ENCODE results near the gene C8A. TPM values are rescaled to one million over a fixed set of nuclear protein-coding genes. Genes with fewer than 3 reads are reported as not detected.

The C8A gene
- total RNA-seq, 1 experiment from 2014 or later = not detected

DNA sequence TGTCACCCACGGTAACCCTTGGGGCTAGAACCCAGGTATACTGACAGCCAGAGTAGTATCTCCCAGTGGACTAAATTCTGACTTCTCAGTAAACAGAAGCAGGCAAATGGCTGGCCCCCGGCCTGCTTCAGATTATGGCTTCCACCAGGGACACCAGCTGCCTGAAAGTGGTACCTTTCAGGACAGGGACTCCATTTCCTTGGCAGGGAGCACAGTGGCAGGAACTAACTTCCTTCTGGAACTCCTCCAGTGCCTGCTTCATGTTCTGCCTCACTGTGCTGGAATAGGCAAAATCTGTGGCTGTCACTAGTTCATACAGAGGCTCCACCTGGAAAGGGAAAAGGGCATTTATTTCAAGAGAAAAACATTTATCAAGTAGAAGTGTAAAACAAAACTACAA is 78.6 kb downstream of the C8A start:
- TF ChIP-seq EZH2 (IDR thresholded peaks at IDR 0.05; ENCODE audit: low read depth) = no peak
- TF ChIP-seq, protein P1, sequence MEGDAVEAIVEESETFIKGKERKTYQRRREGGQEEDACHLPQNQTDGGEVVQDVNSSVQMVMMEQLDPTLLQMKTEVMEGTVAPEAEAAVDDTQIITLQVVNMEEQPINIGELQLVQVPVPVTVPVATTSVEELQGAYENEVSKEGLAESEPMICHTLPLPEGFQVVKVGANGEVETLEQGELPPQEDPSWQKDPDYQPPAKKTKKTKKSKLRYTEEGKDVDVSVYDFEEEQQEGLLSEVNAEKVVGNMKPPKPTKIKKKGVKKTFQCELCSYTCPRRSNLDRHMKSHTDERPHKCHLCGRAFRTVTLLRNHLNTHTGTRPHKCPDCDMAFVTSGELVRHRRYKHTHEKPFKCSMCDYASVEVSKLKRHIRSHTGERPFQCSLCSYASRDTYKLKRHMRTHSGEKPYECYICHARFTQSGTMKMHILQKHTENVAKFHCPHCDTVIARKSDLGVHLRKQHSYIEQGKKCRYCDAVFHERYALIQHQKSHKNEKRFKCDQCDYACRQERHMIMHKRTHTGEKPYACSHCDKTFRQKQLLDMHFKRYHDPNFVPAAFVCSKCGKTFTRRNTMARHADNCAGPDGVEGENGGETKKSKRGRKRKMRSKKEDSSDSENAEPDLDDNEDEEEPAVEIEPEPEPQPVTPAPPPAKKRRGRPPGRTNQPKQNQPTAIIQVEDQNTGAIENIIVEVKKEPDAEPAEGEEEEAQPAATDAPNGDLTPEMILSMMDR (conservative IDR thresholded peaks at IDR 0.05) = no peak
- no peak overlapping the region for H3K27ac ChIP-seq
- intact Hi-C loops (cut with micrococcal nuclease; ENCODE audit: unreplicated experiment) = no loop called here
- H3K4me1 ChIP-seq (replicated peaks; ENCODE audit: insufficient read depth) = no peaks in the 10 kb centered on the region
- H3K9me2 ChIP-seq (ENCODE audit: insufficient read depth) = no peaks in the 10 kb centered on the region
- DNase-seq = no peak
- no peaks in the 10 kb centered on the region for H3K9me3 ChIP-seq (ENCODE audit: insufficient read depth, low read depth)
- no peaks in the 10 kb centered on the region for H4K20me1 ChIP-seq (ENCODE audit: insufficient read depth)
- no peaks in the 10 kb centered on the region for H3F3A ChIP-seq (ENCODE audit: insufficient read depth, low read depth)
- no TSS peak for BruUV-seq (replicated peaks)
- no peaks in the 10 kb centered on the region for H3K79me2 ChIP-seq (ENCODE audit: low read depth)
- H2AFZ ChIP-seq = no peak overlapping the region
- no peaks in the 10 kb centered on the region for H3K27me3 ChIP-seq (ENCODE audit: insufficient read depth, low read depth)
- H3K4me2 ChIP-seq = no peak overlapping the region
- CTCF ChIA-PET = no interaction called here
- H3K4me3 ChIP-seq = no peak overlapping the region
- no peaks in the 10 kb centered on the region for H3K36me3 ChIP-seq (ENCODE audit: low read depth)
- POLR2A ChIA-PET (ENCODE audit: unreplicated experiment) = no interaction called here

DNA sequence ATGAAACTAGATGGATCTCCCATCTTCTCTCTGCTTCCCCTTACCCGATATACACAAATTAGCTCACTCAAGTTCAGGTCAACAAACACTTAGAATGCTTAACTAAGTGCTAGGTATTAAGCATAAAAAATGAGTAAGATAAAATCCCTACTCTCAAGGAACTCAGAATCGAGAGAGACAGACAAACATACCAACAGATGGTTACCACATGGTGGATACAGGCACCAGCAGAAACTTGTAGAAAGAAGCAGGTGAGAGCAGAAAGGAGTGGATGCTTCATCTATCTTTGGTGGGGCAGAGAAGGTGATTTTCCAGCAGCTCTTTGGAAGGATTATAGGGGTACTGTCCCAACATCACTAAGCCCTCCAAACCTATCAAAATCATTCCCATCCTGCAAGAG is 79.0 kb downstream of the C8A start:
- Histone ChIP-seq H3F3A (ENCODE audit: insufficient read depth, low read depth) (no peaks in the 10 kb centered on the region), H3K36me3 (ENCODE audit: low read depth) (no peaks in the 10 kb centered on the region), H3K9me3 (ENCODE audit: insufficient read depth, low read depth) (no peaks in the 10 kb centered on the region), H3K79me2 (ENCODE audit: low read depth) (no peaks in the 10 kb centered on the region), H2AFZ (no peak overlapping the region), H3K4me1 (replicated peaks; ENCODE audit: insufficient read depth) (no peaks in the 10 kb centered on the region), H4K20me1 (ENCODE audit: insufficient read depth) (no peaks in the 10 kb centered on the region), H3K4me3 (no peak overlapping the region), H3K27me3 (ENCODE audit: insufficient read depth, low read depth) (no peaks in the 10 kb centered on the region), H3K27ac (no peak overlapping the region), H3K4me2 (no peak overlapping the region), H3K9me2 (ENCODE audit: insufficient read depth) (no peaks in the 10 kb centered on the region)
- ChIA-PET CTCF (no interaction called here), POLR2A (ENCODE audit: unreplicated experiment) (no interaction called here)
- DNase-seq = no peak
- intact Hi-C loops (cut with micrococcal nuclease; ENCODE audit: unreplicated experiment) = no loop called here
- BruUV-seq (replicated peaks) = no TSS peak
- TF ChIP-seq EZH2 (IDR thresholded peaks at IDR 0.05; ENCODE audit: low read depth) = no peak
- TF ChIP-seq, protein P1 (conservative IDR thresholded peaks at IDR 0.05) = no peak

DNA sequence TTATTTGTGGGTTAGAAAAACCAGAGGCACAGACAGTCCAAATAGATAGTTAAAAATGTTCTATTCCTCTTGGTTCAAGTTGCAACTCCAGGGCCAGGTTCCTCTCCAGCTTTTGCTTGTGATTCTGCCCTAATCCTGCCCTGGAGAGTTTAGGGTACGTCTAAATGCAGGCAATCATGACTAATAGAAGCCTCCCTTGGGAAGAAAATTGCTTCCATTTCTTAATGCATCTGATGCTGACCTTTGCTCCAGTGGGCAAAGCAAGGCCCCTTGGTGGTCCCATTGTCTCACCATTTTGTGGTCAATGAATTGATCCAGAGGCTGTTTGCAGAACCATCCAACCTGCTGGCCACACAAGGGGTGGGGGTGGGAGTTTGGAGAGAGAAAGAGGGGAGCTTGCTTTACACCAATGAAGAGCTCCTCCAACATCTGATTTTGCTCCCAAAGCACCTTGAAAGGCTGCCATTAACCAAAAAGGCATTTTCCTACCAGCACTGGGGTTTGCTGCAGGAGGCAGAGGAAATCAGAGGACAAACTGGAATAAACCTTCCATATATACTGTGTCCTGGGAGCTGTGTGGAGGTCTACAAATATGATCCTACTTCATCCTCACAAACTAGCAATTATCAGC is 79.9 kb downstream of the C8A start:
- H3F3A ChIP-seq (ENCODE audit: insufficient read depth, low read depth) = no peaks in the 10 kb centered on the region
- H4K20me1 ChIP-seq (ENCODE audit: insufficient read depth) = no peaks in the 10 kb centered on the region
- no peak overlapping the region for H3K4me3 ChIP-seq
- H3K36me3 ChIP-seq (ENCODE audit: low read depth) = no peaks in the 10 kb centered on the region
- no peak for DNase-seq
- H3K9me2 ChIP-seq (ENCODE audit: insufficient read depth) = no peaks in the 10 kb centered on the region
- no peak overlapping the region for H3K4me2 ChIP-seq
- no peaks in the 10 kb centered on the region for H3K9me3 ChIP-seq (ENCODE audit: insufficient read depth, low read depth)
- BruUV-seq (replicated peaks) = no TSS peak
- H3K79me2 ChIP-seq (ENCODE audit: low read depth) = no peaks in the 10 kb centered on the region
- TF ChIP-seq EZH2 (IDR thresholded peaks at IDR 0.05; ENCODE audit: low read depth) = no peak
- TF ChIP-seq, protein P1 (conservative IDR thresholded peaks at IDR 0.05) = no peak
- intact Hi-C loops (cut with micrococcal nuclease; ENCODE audit: unreplicated experiment) = no loop called here
- H3K27me3 ChIP-seq (ENCODE audit: insufficient read depth, low read depth) = no peaks in the 10 kb centered on the region
- no peaks in the 10 kb centered on the region for H3K4me1 ChIP-seq (replicated peaks; ENCODE audit: insufficient read depth)
- no peak overlapping the region for H2AFZ ChIP-seq
- ChIA-PET POLR2A (ENCODE audit: unreplicated experiment) (no interaction called here), CTCF (no interaction called here)
- no peak overlapping the region for H3K27ac ChIP-seq
